SK-N-SH (cell line): ENCODE results near the gene GRK5. TPM values are rescaled to one million over a fixed set of nuclear protein-coding genes. Genes with fewer than 3 reads are reported as not detected.

Experiments
- CTCF ChIA-PET: fragments of 300-600, 350-600 bp; formaldehyde crosslinking; extraction: SDS; loops from one replicate; lab custom pipeline; 2021; lab: Yijun Ruan, JAX
- POLR2A ChIA-PET: fragments of 350-600 bp; sonication (Branson Sonifier 250); formaldehyde crosslinking; extraction: SDS; loops from one replicate; lab custom pipeline; 2020; ENCODE audit warnings: antibody characterized with exemption, inconsistent platforms; lab: Yijun Ruan, JAX
- DNase-seq: peaks from one replicate; pipeline ENCODE4 v3.0.0; 2012
- H2AFZ ChIP-seq: fragments of 200-600 bp; sonication (generic); 2 replicates; pipeline ENCODE4 v1.8.1; 2016; ENCODE audit warnings: antibody characterized with exemption, mild to moderate bottlenecking, low read depth
- H3F3A ChIP-seq: fragments of 200-600 bp; sonication (generic); replicated peaks from 2 replicates; pipeline ENCODE3; 2016; ENCODE audit warnings: antibody characterized with exemption, mild to moderate bottlenecking; ENCODE audit not compliant: insufficient read depth
- H3K27ac ChIP-seq, 2 experiments: fragments of 200-500 bp in 1 of 2; fragments of 200-600 bp in 1 of 2; sonication (Bioruptor generic) in 1 of 2; sonication (generic), shearing (Covaris generic) in 1 of 2; 2 replicates each; pipeline versions ENCODE4 v1.5.1 to v1.6.1; 2014 to 2016; ENCODE audit warnings: low read depth in 2 of 2, inconsistent platforms in 1 of 2, low read length in 1 of 2, mild to moderate bottlenecking in 1 of 2, mixed read lengths in 1 of 2
- H3K27me3 ChIP-seq: fragments of 200-600 bp; sonication (generic), shearing (Covaris generic); 2 replicates; pipeline ENCODE4 v1.6.1; 2016; ENCODE audit warnings: mixed run types; ENCODE audit not compliant: insufficient read depth
- H3K36me3 ChIP-seq, 2 experiments: fragments of 200-500 bp in 1 of 2; fragments of 200-600 bp in 1 of 2; sonication (Bioruptor generic) in 1 of 2; sonication (generic) in 1 of 2; replicated peaks in 1 of 2; 2 replicates each; pipeline versions ENCODE3 to v1.5.1; 2014 to 2016; ENCODE audit warnings: low read length in 1 of 2, mild to moderate bottlenecking in 1 of 2; ENCODE audit not compliant: insufficient read depth in 2 of 2, control insufficient read depth in 1 of 2
- H3K4me1 ChIP-seq, 2 experiments: fragments of 200-500 bp in 1 of 2; fragments of 200-600 bp in 1 of 2; sonication (Bioruptor generic) in 1 of 2; sonication (generic), shearing (Covaris generic) in 1 of 2; 2 replicates each; pipeline versions ENCODE4 v1.5.1 to v1.6.1; 2014 to 2016; ENCODE audit warnings: low read depth in 1 of 2, low read length in 1 of 2, mixed run types in 1 of 2; ENCODE audit not compliant: insufficient read depth in 2 of 2, control insufficient read depth in 1 of 2
- H3K4me2 ChIP-seq: fragments of 200-600 bp; sonication (generic), shearing (Covaris generic); 2 replicates; pipeline ENCODE4 v1.6.1; 2017; ENCODE audit warnings: mixed run types
- H3K4me3 ChIP-seq, 2 experiments: fragments of 200-500 bp in 1 of 2; fragments of 200-600 bp in 1 of 2; sonication (Bioruptor generic) in 1 of 2; sonication (generic), shearing (Covaris generic) in 1 of 2; 2 replicates each; pipeline versions ENCODE4 v1.5.1 to v1.8.1; 2014 to 2016; ENCODE audit warnings: low read depth in 2 of 2, inconsistent platforms in 1 of 2, low read length in 1 of 2, mild to moderate bottlenecking in 1 of 2, mixed read lengths in 1 of 2, moderate library complexity in 1 of 2
- H3K79me2 ChIP-seq: fragments of 200-600 bp; sonication (generic); 2 replicates; pipeline ENCODE4 v1.8.1; 2017; ENCODE audit warnings: mild to moderate bottlenecking; ENCODE audit not compliant: insufficient read depth
- H3K9ac ChIP-seq: fragments of 200-600 bp; sonication (generic); 2 replicates; pipeline ENCODE4 v1.6.1; 2017; ENCODE audit warnings: mixed run types
- H3K9me2 ChIP-seq: fragments of 200-600 bp; sonication (generic); 2 replicates; pipeline ENCODE4 v1.6.1; 2017; ENCODE audit warnings: mixed run types
- H3K9me3 ChIP-seq: fragments of 200-600 bp; sonication (generic); 2 replicates; pipeline ENCODE4 v1.6.1; 2017; ENCODE audit warnings: mixed run types, mild to moderate bottlenecking, moderate library complexity
- H4K20me1 ChIP-seq: fragments of 200-600 bp; sonication (generic); 2 replicates; pipeline ENCODE4 v1.6.1; 2017; ENCODE audit warnings: mild to moderate bottlenecking, mixed run types; ENCODE audit not compliant: insufficient read depth
- CHD2 ChIP-seq: fragments of 150-350 bp; IDR thresholded peaks from 2 replicates; pipeline ENCODE4 v1.6.1; 2018; ENCODE audit warnings: low read length; ENCODE audit not compliant: partially characterized antibody
- FOXJ3 ChIP-seq: sonication (generic); formaldehyde crosslinking; IDR thresholded peaks from 2 replicates; pipeline ENCODE4 v1.5.1; 2020; ENCODE audit warnings: mild to moderate bottlenecking, missing genetic modification reagents
- FOXM1 ChIP-seq: IDR thresholded peaks from 2 replicates; pipeline ENCODE4 v1.4.0; 2012; ENCODE audit warnings: low read depth, mild to moderate bottlenecking
- GABPA ChIP-seq: IDR thresholded peaks from 2 replicates; pipeline ENCODE4 v1.4.0; 2012; ENCODE audit warnings: low read depth, mild to moderate bottlenecking
- GATA2 ChIP-seq: sonication (generic); formaldehyde crosslinking; IDR thresholded peaks from 2 replicates; pipeline ENCODE4 v1.5.0; 2020; ENCODE audit warnings: mild to moderate bottlenecking, missing genetic modification reagents
- MAX ChIP-seq: IDR thresholded peaks from 2 replicates; pipeline ENCODE4 v1.4.0; 2012; ENCODE audit warnings: low read depth
- MXI1 ChIP-seq: IDR thresholded peaks from 2 replicates; pipeline ENCODE4 v1.6.1; 2012; ENCODE audit warnings: mild to moderate bottlenecking, low read depth, low read length, improper control_type of control experiment
- NFIC ChIP-seq: IDR thresholded peaks from 2 replicates; pipeline ENCODE4 v1.4.0; 2012; ENCODE audit warnings: borderline replicate concordance
- PBX3 ChIP-seq: IDR thresholded peaks from 2 replicates; pipeline ENCODE4; 2012
- POLR2AphosphoS5 ChIP-seq: IDR thresholded peaks from 2 replicates; pipeline ENCODE4 v1.6.1; 2012; ENCODE audit warnings: low read depth, low read length
- RCOR1 ChIP-seq: fragments of 150-350 bp; IDR thresholded peaks from 2 replicates; pipeline ENCODE4 v1.6.1; 2017; ENCODE audit warnings: antibody characterized with exemption, low read length
- RFX5 ChIP-seq: IDR thresholded peaks from 2 replicates; pipeline ENCODE4 v1.6.1; 2012; ENCODE audit warnings: mild to moderate bottlenecking, improper control_type of control experiment, low read length
- SIN3A ChIP-seq: IDR thresholded peaks from 2 replicates; pipeline ENCODE4 v1.6.1; 2012; ENCODE audit warnings: low read depth, mild to moderate bottlenecking, low read length, moderate library complexity, borderline replicate concordance
- TCF12 ChIP-seq: IDR thresholded peaks from 2 replicates; pipeline ENCODE4 v1.4.0; 2012
- TEAD4 ChIP-seq: IDR thresholded peaks from 2 replicates; pipeline ENCODE4 v1.4.0; 2012; ENCODE audit warnings: mild to moderate bottlenecking, borderline replicate concordance; ENCODE audit not compliant: insufficient read depth
- USF1 ChIP-seq: IDR thresholded peaks from 2 replicates; pipeline ENCODE4 v1.4.0; 2012; ENCODE audit warnings: low read depth, borderline replicate concordance
- USF2 ChIP-seq: fragments of 150-350 bp; IDR thresholded peaks from 2 replicates; pipeline ENCODE4 v1.6.1; 2017; ENCODE audit warnings: antibody characterized with exemption, low read length, low read depth, borderline replicate concordance
- YY1 ChIP-seq: IDR thresholded peaks from 2 replicates; pipeline ENCODE4 v1.4.0; 2012; ENCODE audit warnings: low read depth, mild to moderate bottlenecking
- WGBS: methylation state at CpG from one replicate; pipeline ENCODE4 v1.1.6; 2017; ENCODE audit warnings: low lambda C conversion rate; 5-methylcytosine and 5-hydroxymethylcytosine counted together
- polyA plus RNA-seq, 3 experiments: library from polyadenylated mRNA; depleted of rRNA; stranded (reverse); fragments of >200 nt; gene quantifications; 2 replicates each; pipeline ENCODE4 v1.2.3, GENCODE V29; 2012

The GRK5 gene
- polyA plus RNA-seq, 1 of the 3 experiments (the other 2 are of a cell fraction), result 12.1 TPM

- H3K27ac ChIP-seq, result no peak overlapping the region
- H2AFZ ChIP-seq, result no peak overlapping the region
- peaks cover 36 to 50% of the 10 kb centered on the region in 2 experiments; a peak in 3 of 4 replicates for H3K4me1 ChIP-seq
- H3K27me3 ChIP-seq, result no peaks in the 10 kb centered on the region
- H3K9me3 ChIP-seq, result no peaks in the 10 kb centered on the region
- no peak overlapping the region for H3K4me3 ChIP-seq
- DNase-seq, result no peak
- peaks cover 15% of the 10 kb centered on the region for H3F3A ChIP-seq
- TF ChIP-seq POLR2AphosphoS5, result no peak
- no peak for TF ChIP-seq GATA2
- no peak for TF ChIP-seq RFX5
- no peak for TF ChIP-seq USF2
- no peak for TF ChIP-seq TCF12
- TF ChIP-seq TEAD4, result no peak
- TF ChIP-seq PBX3, result no peak
- TF ChIP-seq RCOR1, result no peak
- no peak for TF ChIP-seq FOXM1
- no peak for TF ChIP-seq MXI1
- TF ChIP-seq CHD2, result no peak
- no peak for TF ChIP-seq SIN3A
- TF ChIP-seq NFIC, result no peak
- no peak for TF ChIP-seq YY1
- no peaks in the 10 kb centered on the region for H3K9me2 ChIP-seq
- H3K36me3 ChIP-seq, result no peaks in the 10 kb centered on the region
- H3K79me2 ChIP-seq, result no peaks in the 10 kb centered on the region
- H3K9ac ChIP-seq, result no peak overlapping the region
- CTCF ChIA-PET, result no interaction called here
- no peak overlapping the region for H3K4me2 ChIP-seq
- no peaks in the 10 kb centered on the region for H4K20me1 ChIP-seq
- POLR2A ChIA-PET, result no interaction called here
- WGBS, result 100% methylated on average over 1 of the region's 7 CpGs
These were observed 106.3 kb downstream of the GRK5 start for GRCh38 chr10:119313644-119314043.

- H3K9me2 ChIP-seq, result no peaks in the 10 kb centered on the region
- ChIA-PET CTCF (no interaction called here), POLR2A (no interaction called here)
- 89% methylated on average over 10 of the region's 11 CpGs for WGBS
- no peaks in the 10 kb centered on the region for H3K36me3 ChIP-seq
- H3F3A ChIP-seq, result peaks cover 15% of the 10 kb centered on the region
- no peak overlapping the region for H2AFZ ChIP-seq
- H3K79me2 ChIP-seq, result no peaks in the 10 kb centered on the region
- no peak overlapping the region for H3K9ac ChIP-seq
- no peak for DNase-seq
- H3K9me3 ChIP-seq, result no peaks in the 10 kb centered on the region
- peaks cover 36 to 53% of the 10 kb centered on the region in 2 experiments; a peak in 3 of 4 replicates for H3K4me1 ChIP-seq
- no peaks in the 10 kb centered on the region for H3K27me3 ChIP-seq
- H3K4me3 ChIP-seq, result no peak overlapping the region
- H3K4me2 ChIP-seq, result no peak overlapping the region
- no peaks in the 10 kb centered on the region for H4K20me1 ChIP-seq
- H3K27ac ChIP-seq, result no peak overlapping the region
- TF ChIP-seq MAX, result no peak
- no peak for TF ChIP-seq RFX5
- TF ChIP-seq MXI1, result no peak
- TF ChIP-seq USF1, result no peak
- no peak for TF ChIP-seq NFIC
- TF ChIP-seq GATA2, result no peak
- no peak for TF ChIP-seq GABPA
- TF ChIP-seq POLR2AphosphoS5, result no peak
- TF ChIP-seq FOXJ3 (CRISPR knock-in tag), result no peak
- no peak for TF ChIP-seq PBX3
These were observed 106.7 kb downstream of the GRK5 start for GRCh38 chr10:119314061-119314460.
